Coronary artery (tissue), 2 donors: ENCODE measurements around the gene XCR1.

Source experiments
- DNase-seq: peaks from one replicate; pipeline ENCODE4 v3.0.0-alpha.2; 2017; ENCODE audit warnings: low spot score
- H3K27ac ChIP-seq, 2 donors: fragments of 200-600 bp; sonication (generic); one replicate each; pipeline ENCODE4 v1.5.1; 2016 to 2019
- H3K4me3 ChIP-seq: fragments of 200-600 bp; sonication (generic); 2 replicates; pipeline ENCODE4 v1.5.1; 2016; ENCODE audit warnings: mild to moderate bottlenecking, moderate library complexity
- TF ChIP-seq, protein P1 (sequence below): fragments of 200-600 bp; sonication (generic); IDR thresholded peaks from one replicate; pipeline ENCODE4 v1.5.1; 2019; ENCODE audit warnings: antibody characterized with exemption

The XCR1 gene

DNA sequence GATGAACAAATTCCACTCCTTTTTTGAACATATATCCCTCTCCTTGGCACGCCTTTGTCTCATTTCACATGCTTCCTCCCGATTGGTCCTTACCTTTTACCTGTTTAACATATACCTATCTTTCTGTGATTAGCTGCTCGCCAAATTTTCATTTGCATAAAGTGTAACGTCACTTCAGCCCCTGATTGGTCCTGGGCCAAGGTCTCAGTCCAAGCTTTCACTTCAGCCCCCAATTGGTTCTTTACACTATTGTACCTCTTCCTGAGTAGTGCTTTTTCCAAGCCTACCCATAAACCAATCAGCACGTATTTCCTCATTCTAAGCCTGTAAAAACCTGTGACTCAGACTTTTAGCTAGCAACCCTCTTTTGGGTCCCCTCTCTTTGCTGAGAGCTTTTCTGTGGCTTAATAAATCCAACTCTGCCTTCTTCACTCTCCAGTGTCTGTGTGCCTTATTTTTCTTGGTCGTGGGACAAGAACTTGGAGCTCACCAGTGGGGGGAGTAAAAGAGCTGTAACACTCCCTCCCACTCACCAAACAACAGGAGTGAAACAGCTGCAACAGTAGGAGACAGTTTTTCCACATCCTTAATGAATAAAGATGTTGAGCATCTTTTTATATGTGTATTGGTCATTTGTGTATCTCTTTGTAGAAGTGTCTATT is 584 bp upstream of the XCR1 start:
- no peak for DNase-seq
- Histone ChIP-seq H3K4me3 (no peak overlapping the region), H3K27ac (no peak overlapping the region)
- TF ChIP-seq, protein P1, sequence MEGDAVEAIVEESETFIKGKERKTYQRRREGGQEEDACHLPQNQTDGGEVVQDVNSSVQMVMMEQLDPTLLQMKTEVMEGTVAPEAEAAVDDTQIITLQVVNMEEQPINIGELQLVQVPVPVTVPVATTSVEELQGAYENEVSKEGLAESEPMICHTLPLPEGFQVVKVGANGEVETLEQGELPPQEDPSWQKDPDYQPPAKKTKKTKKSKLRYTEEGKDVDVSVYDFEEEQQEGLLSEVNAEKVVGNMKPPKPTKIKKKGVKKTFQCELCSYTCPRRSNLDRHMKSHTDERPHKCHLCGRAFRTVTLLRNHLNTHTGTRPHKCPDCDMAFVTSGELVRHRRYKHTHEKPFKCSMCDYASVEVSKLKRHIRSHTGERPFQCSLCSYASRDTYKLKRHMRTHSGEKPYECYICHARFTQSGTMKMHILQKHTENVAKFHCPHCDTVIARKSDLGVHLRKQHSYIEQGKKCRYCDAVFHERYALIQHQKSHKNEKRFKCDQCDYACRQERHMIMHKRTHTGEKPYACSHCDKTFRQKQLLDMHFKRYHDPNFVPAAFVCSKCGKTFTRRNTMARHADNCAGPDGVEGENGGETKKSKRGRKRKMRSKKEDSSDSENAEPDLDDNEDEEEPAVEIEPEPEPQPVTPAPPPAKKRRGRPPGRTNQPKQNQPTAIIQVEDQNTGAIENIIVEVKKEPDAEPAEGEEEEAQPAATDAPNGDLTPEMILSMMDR: no peak

- DNase-seq: no peak
- no peak overlapping the region for H3K4me3 ChIP-seq
- TF ChIP-seq, protein P1: no peak
These were observed 2.1 kb downstream of the XCR1 start for GRCh38 chr3:46025139-46025538.

GRCh38 chr3:46024131-46024530 is 3.2 kb downstream of the XCR1 start:
- Histone ChIP-seq H3K27ac (no peak overlapping the region), H3K4me3 (no peak overlapping the region)
- no peak for DNase-seq
- TF ChIP-seq, protein P1: no peak

More at GRCh38 chr3:46025139-46025538, 2.1 kb downstream of the XCR1 start:
- H3K27ac ChIP-seq: no peak overlapping the region

DNA sequence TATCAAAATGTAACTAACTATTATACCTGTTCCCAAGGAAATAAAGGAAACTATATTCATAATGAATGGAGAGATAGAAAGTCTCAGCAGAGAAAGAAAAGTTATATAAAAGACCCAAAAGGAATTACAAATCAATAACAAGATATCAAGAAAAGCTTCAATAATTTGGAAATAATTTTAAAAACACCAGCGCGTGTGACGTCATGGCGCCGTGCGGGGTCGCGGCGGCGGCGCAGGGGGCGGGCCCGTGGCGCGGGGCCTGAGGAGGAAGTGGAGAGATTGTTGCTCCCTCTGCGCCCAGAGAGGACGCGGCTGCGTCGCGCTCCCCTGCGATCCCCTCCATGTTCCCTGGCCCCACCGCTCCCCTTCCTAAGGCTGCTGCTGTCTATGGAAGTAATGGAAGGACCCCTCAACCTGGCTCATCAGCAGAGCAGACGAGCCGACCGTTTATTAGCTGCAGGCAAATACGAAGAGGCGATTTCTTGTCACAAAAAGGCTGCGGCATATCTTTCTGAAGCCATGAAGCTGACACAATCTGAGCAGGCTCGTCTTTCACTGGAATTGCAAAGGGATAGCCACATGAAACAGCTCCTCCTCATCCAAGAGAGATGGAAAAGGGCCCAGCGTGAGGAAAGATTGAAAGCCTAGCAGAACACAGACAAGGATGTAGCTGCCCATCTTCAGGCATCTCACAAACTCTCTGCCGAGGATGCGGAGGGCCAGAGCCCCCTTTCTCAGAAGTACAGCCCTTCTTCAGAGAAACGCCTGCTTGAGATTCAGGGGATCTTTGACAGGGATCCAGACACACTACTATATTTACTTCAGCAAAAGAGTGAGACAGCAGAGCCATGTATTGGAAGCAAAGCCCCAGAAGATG is 4.1 kb downstream of the XCR1 start:
- no peak for DNase-seq
- H3K4me3 ChIP-seq: no peak overlapping the region
- TF ChIP-seq, protein P1: no peak
- peak overlapping the region in 1 of 2 donors; percentile 14 for H3K27ac ChIP-seq

DNA sequence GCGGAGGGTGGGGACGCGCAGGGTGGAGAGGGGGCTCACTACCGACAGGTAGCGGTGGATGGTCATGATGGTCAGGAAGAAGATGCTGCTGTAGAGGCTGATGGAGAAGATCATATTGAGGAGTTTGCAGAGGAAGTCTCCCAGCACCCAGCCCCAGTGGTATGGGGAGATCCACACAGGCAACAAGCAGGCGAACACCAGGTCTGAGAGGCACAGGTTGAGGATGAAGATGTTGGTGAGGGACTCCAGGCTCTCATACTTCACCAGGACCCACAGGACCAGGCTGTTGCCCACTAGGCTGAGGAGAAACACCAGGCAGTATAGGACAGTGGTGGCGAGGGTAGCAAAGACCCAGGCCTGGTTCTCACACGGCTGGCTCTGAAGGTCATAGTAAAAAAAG is 5.8 kb downstream of the XCR1 start:
- TF ChIP-seq, protein P1: no peak
- no peak overlapping the region for H3K27ac ChIP-seq
- H3K4me3 ChIP-seq: no peak overlapping the region
- no peak for DNase-seq

- TF ChIP-seq, protein P1: no peak
- no peak overlapping the region for H3K27ac ChIP-seq
- no peak overlapping the region for H3K4me3 ChIP-seq
- no peak for DNase-seq
These were observed 6.3 kb downstream of the XCR1 start for GRCh38 chr3:46020766-46021510.
